RWPE1 (cell line): ENCODE results near the gene R3HDM4.

ENCODE experiments used
- CTCF ChIA-PET: fragments of 350-600 bp; sonication (Branson Sonifier 250); formaldehyde crosslinking; extraction: SDS; loops from one replicate; lab custom pipeline; 2021; lab: Yijun Ruan, JAX
- POLR2A ChIA-PET: fragments of 400-600 bp; formaldehyde crosslinking; extraction: SDS; loops from one replicate; lab custom pipeline; 2020; ENCODE audit warnings: antibody characterized with exemption; ENCODE audit not compliant: low non-redundant PET; lab: Yijun Ruan, JAX
- DNase-seq: peaks from one replicate; pipeline ENCODE4 v3.0.0; 2012; ENCODE audit warnings: low spot score
- H3K27ac ChIP-seq: fragments of 450-650 bp; 2 replicates; pipeline ENCODE4 v1.5.1; 2017
- CTCF ChIP-seq: fragments of 450-650 bp; conservative IDR thresholded peaks from 2 replicates; pipeline ENCODE4 v1.5.1; 2017; ENCODE audit warnings: low read depth, mild to moderate bottlenecking

R3HDM4 gene

GRCh38 chr19:941292-942132 is 28.5 kb upstream of the R3HDM4 start:
- peak overlapping the region; percentile 92 for H3K27ac ChIP-seq
- CTCF ChIA-PET, result no interaction called here
- POLR2A ChIA-PET, result no interaction called here
- TF ChIP-seq CTCF, result no peak
- DNase-seq, result no peak

- H3K27ac ChIP-seq, result peak overlapping the region; percentile 92
- no peak for DNase-seq
- TF ChIP-seq CTCF, result no peak
- ChIA-PET POLR2A (no interaction called here), CTCF (interaction anchor here (0.8 kb wide), 1 partner anchor 30 kb away, joined by 3 read pairs; no protein-coding TSS in a partner anchor)
Measured at GRCh38 chr19:940591-941291, 27.7 kb upstream of the R3HDM4 start.

- POLR2A ChIA-PET, result no interaction called here
- CTCF ChIA-PET, result interaction anchor here (0.8 kb wide), 1 partner anchor 30 kb away, joined by 3 read pairs; no protein-coding TSS in a partner anchor
- peak overlapping the region; percentile 92 for H3K27ac ChIP-seq
- TF ChIP-seq CTCF, result no peak
- DNase-seq, result no peak
Measured at GRCh38 chr19:939922-940321, 26.9 kb upstream of the R3HDM4 start.

GRCh38 chr19:939439-939838 is 26.4 kb upstream of the R3HDM4 start:
- H3K27ac ChIP-seq, result no peak overlapping the region
- ChIA-PET CTCF (no interaction called here), POLR2A (no interaction called here)
- DNase-seq, result no peak
- TF ChIP-seq CTCF, result no peak

- CTCF ChIA-PET, result no interaction called here
- POLR2A ChIA-PET, result no interaction called here
- TF ChIP-seq CTCF, result no peak
- no peak overlapping the region for H3K27ac ChIP-seq
- DNase-seq, result no peak
Measured at GRCh38 chr19:938233-938923, 25.4 kb upstream of the R3HDM4 start.

GRCh38 chr19:937259-937694 is 24.3 kb upstream of the R3HDM4 start:
- ChIA-PET CTCF (no interaction called here), POLR2A (no interaction called here)
- TF ChIP-seq CTCF, result no peak
- DNase-seq, result no peak
- no peak overlapping the region for H3K27ac ChIP-seq
